Mammary epithelial cell (primary cell): Measurements from ENCODE around the gene SPATS2.

ENCODE experiments used
- CTCF ChIP-seq, 2 donors: IDR thresholded peaks in 1 of 2; conservative IDR thresholded peaks in 1 of 2; 2 replicates each; pipeline ENCODE4 v1.5.1; 2011 to 2012; ENCODE audit warnings: inconsistent platforms in 2 of 2, low read length in 2 of 2, mild to moderate bottlenecking in 2 of 2, control low read depth in 1 of 2, low read depth in 1 of 2; ENCODE audit not compliant: insufficient read depth in 1 of 2; ENCODE audit errors: extremely low read depth in 1 of 2
- EZH2 ChIP-seq: IDR thresholded peaks from 2 replicates; pipeline ENCODE4 v1.6.1; 2012; ENCODE audit warnings: low read length, inconsistent platforms, borderline replicate concordance

DNA sequence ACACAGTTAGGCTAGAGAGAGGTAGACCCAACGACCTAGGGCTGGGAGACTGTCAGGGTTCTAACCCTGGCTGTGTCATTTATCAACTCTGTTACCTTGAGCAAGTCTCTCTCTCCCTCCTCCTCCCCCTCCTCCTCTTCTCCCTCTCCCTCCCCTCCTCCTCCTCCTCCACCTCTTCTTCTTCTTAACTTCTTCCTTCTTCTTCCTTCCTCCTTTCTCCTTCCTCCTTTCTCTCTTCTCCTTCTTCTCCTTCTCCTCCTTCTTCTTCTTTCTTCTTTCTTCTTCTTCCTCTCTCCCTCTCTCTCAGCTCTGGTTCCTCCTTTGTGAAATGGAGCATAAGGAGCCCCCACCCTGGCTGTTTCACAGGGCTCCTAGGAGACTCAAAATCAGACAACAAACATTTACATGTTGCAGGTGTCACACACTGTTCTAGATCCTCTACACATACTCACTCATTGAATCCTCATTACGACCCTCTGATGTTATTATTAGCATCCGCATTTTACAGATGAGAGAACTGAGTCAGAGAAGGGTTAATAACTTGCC is 169.3 kb downstream of the SPATS2 start:
- TF ChIP-seq CTCF (conservative IDR thresholded peaks at IDR 0.05 in 1 of 2, IDR thresholded peaks at IDR 0.05 in 1 of 2; ENCODE audit: extremely low read depth in 1 of 2, insufficient read depth in 1 of 2, low read depth in 1 of 2, low read length in 2 of 2), result no peak
- TF ChIP-seq EZH2, result no peak
